PFSK-1 (cell line): ENCODE data around the gene ZNF672.

Experiments used
- FOXP2 ChIP-seq: optimal IDR thresholded peaks from 2 replicates; pipeline ENCODE3; 2011; ENCODE audit warnings: borderline replicate concordance, control low read depth, inconsistent platforms; ENCODE audit not compliant: insufficient read depth; ENCODE audit errors: extremely low read length, extremely low read depth
- REST ChIP-seq, 2 experiments: IDR thresholded peaks; 2 replicates each; pipeline versions ENCODE4 v1.6.1 to v1.8.0; 2011 to 2012; ENCODE audit warnings: low read depth in 2 of 2, low read length in 2 of 2, control low read depth in 1 of 2, inconsistent platforms in 1 of 2, mild to moderate bottlenecking in 1 of 2, moderate library complexity in 1 of 2; ENCODE audit not compliant: insufficient read depth in 1 of 2
- SIN3A ChIP-seq: IDR thresholded peaks from 2 replicates; pipeline ENCODE4 v1.6.1; 2012; ENCODE audit warnings: mild to moderate bottlenecking, low read length, moderate library complexity, borderline replicate concordance; ENCODE audit not compliant: insufficient read depth
- TAF1 ChIP-seq: IDR thresholded peaks from 2 replicates; pipeline ENCODE4 v1.6.1; 2012; ENCODE audit warnings: low read length, control low read depth, borderline replicate concordance; ENCODE audit not compliant: insufficient read depth

- TF ChIP-seq REST (IDR thresholded peaks at IDR 0.05; ENCODE audit: insufficient read depth in 1 of 2, low read depth in 2 of 2, low read length in 2 of 2) (no peak), FOXP2 (no peak), TAF1 (no peak), SIN3A (no peak)
These were observed 12.1 kb downstream of the ZNF672 start for GRCh38 chr1:248850124-248850523.
